ENCODE results near the gene VDR.

Gene VDR

DNA sequence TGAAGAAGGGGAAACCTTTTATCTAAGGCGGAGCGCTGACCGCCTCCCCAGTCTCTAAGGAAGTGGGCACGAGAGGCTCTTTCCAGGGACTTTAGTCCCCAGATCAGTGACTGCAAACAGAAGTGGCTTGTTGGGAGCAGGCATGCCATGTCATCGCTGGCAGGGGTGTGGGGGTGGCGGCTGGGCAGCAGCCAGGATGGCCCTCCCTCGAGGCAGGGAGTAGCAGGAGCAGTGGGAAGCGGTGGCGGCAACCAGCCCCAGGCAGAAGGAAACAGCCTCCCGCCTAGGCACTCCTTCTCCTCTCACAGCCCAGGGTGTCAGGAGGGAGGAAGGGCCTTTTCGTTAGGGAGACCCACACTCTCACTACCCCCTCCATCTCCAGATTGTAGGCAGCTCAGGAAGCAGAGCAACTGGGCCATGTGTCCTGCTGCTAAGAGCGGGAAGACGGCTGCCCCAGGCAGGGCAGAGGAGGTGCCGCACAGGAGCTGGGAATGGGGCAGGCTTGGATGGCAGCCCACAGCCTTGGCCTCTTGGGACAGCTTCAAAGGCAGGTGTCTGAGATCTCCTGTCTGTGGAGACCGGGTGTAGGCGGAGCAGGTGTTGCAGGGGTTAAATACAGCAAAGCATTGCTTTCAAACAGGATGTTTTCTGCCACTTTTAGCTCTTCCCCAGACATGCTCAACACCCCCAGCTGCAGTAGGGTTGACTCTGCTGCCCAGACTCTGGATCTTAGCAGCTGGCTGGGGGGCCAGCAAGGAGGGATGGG is 21.8 kb downstream of the VDR start:
- WGBS, result 87% methylated on average over 16 of the region's 16 CpGs
- peak overlapping the region; percentile 83 for H2BK120ac ChIP-seq (ENCODE audit: low read depth, low read length)
- no peak overlapping the region for H3K4me3 ChIP-seq (ENCODE audit: insufficient read depth in 1 of 2, low read depth in 1 of 2, low read length in 2 of 2)
- no peaks in the 10 kb centered on the region for H3K27me3 ChIP-seq (ENCODE audit: control insufficient read depth in 1 of 2, insufficient read depth in 1 of 2, low read length in 2 of 2)
- no peak overlapping the region for H3K27ac ChIP-seq (ENCODE audit: low read length, poor library complexity, severe bottlenecking)
- H2AFZ ChIP-seq (ENCODE audit: low read depth, low read length), result no peak overlapping the region
- H4K91ac ChIP-seq (ENCODE audit: low read length), result peak overlapping the region; percentile 98
- H2BK12ac ChIP-seq (ENCODE audit: low read length in 2 of 2), result peak overlapping the region; percentile 95 to 100
- no peaks in the 10 kb centered on the region for H3K79me1 ChIP-seq (replicated peaks; ENCODE audit: low read length, poor library complexity, severe bottlenecking)
- H3K9ac ChIP-seq (ENCODE audit: low read length), result no peak overlapping the region
- H3K18ac ChIP-seq (ENCODE audit: low read depth in 1 of 2, low read length in 2 of 2), result peak overlapping the region; percentile 89 to 98
- H3K4me2 ChIP-seq (ENCODE audit: low read length, poor library complexity, severe bottlenecking), result no peak overlapping the region
- H3K23ac ChIP-seq (ENCODE audit: low read length in 2 of 2), result peak overlapping the region in 1 of 2 experiments; percentile 66
- peak overlapping the region; percentile 90 for H4K8ac ChIP-seq (ENCODE audit: low read length)
- no peak overlapping the region for H2AK5ac ChIP-seq (ENCODE audit: low read length, severe bottlenecking)
- peak overlapping the region; percentile 45 to 88 for H3K4ac ChIP-seq (ENCODE audit: low read depth in 1 of 2, low read length in 2 of 2)
- H2BK15ac ChIP-seq (ENCODE audit: low read depth, poor library complexity, severe bottlenecking), result peak overlapping the region; percentile 64
- H3K14ac ChIP-seq (ENCODE audit: low read length in 2 of 2), result peak overlapping the region in 1 of 2 experiments; percentile 84
- H3K36me3 ChIP-seq (ENCODE audit: control insufficient read depth in 1 of 2, insufficient read depth in 2 of 2, low read depth in 1 of 2, low read length in 2 of 2), result peaks cover 0 to 17% of the 10 kb centered on the region in 2 experiments
- H3K4me1 ChIP-seq (ENCODE audit: control insufficient read depth, insufficient read depth, low read depth, low read length), result peaks cover 15% of the 10 kb centered on the region
- no peak overlapping the region for H2BK5ac ChIP-seq (ENCODE audit: low read depth, low read length, poor library complexity, severe bottlenecking)
- no peak for DNase-seq
- no peaks in the 10 kb centered on the region for H3K9me3 ChIP-seq (ENCODE audit: control insufficient read depth, low read length)

GRCh38 chr12:47881826-47882427 is 22.9 kb downstream of the VDR start:
- DNase-seq, result peak; percentile 99
- Histone ChIP-seq H2AK5ac (ENCODE audit: low read length, severe bottlenecking) (peak overlapping the region; percentile 15), H3K36me3 (ENCODE audit: control insufficient read depth in 1 of 2, insufficient read depth in 2 of 2, low read depth in 1 of 2, low read length in 2 of 2) (peaks cover 4 to 27% of the 10 kb centered on the region in 2 experiments)

DNA sequence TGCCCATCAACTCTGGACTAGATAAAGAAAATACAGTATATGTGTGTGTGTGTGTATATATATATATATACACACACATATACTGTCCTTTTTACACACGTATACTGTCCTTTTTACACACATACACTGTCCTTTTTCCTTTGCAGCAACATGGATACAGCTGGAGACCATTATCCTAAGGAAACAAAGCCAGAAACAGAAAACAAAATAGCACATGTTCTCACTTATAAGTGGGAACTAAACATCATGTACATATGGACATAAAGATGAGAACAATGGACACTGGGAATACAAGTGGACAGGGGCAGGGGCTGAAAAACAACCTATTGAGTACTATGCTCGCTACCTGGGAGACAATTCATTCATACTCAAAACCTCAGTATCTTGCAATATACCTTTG is 23.7 kb downstream of the VDR start:
- H3K79me1 ChIP-seq (replicated peaks; ENCODE audit: low read length, poor library complexity, severe bottlenecking), result no peaks in the 10 kb centered on the region
- no peak overlapping the region for H3K4me2 ChIP-seq (ENCODE audit: low read length, poor library complexity, severe bottlenecking)
- H4K91ac ChIP-seq (ENCODE audit: low read length), result no peak overlapping the region
- H3K27me3 ChIP-seq (ENCODE audit: control insufficient read depth in 1 of 2, insufficient read depth in 1 of 2, low read length in 2 of 2), result no peaks in the 10 kb centered on the region
- H3K23ac ChIP-seq (ENCODE audit: low read length in 2 of 2), result no peak overlapping the region
- peak overlapping the region in 1 of 2 experiments; percentile 46 for H3K4ac ChIP-seq (ENCODE audit: low read depth in 1 of 2, low read length in 2 of 2)
- H2BK15ac ChIP-seq (ENCODE audit: low read depth, poor library complexity, severe bottlenecking), result no peak overlapping the region
- H3K18ac ChIP-seq (ENCODE audit: low read depth in 1 of 2, low read length in 2 of 2), result peak overlapping the region in 1 of 2 experiments; percentile 60
- H3K4me3 ChIP-seq (ENCODE audit: insufficient read depth in 1 of 2, low read depth in 1 of 2, low read length in 2 of 2), result peak overlapping the region in 1 of 2 experiments; percentile 36
- no peak overlapping the region for H2BK12ac ChIP-seq (ENCODE audit: low read length in 2 of 2)
- H3K36me3 ChIP-seq (ENCODE audit: control insufficient read depth in 1 of 2, insufficient read depth in 2 of 2, low read depth in 1 of 2, low read length in 2 of 2), result peaks cover 4 to 36% of the 10 kb centered on the region in 2 experiments
- H2BK5ac ChIP-seq (ENCODE audit: low read depth, low read length, poor library complexity, severe bottlenecking), result no peak overlapping the region
- H3K4me1 ChIP-seq (ENCODE audit: control insufficient read depth, insufficient read depth, low read depth, low read length), result peaks cover 24% of the 10 kb centered on the region
- no peak overlapping the region for H2AFZ ChIP-seq (ENCODE audit: low read depth, low read length)
- no peak overlapping the region for H2AK5ac ChIP-seq (ENCODE audit: low read length, severe bottlenecking)
- H4K8ac ChIP-seq (ENCODE audit: low read length), result no peak overlapping the region
- H3K14ac ChIP-seq (ENCODE audit: low read length in 2 of 2), result no peak overlapping the region
- no peak overlapping the region for H3K27ac ChIP-seq (ENCODE audit: low read length, poor library complexity, severe bottlenecking)
- H3K9me3 ChIP-seq (ENCODE audit: control insufficient read depth, low read length), result no peaks in the 10 kb centered on the region
- no peak for DNase-seq
- no peak overlapping the region for H3K9ac ChIP-seq (ENCODE audit: low read length)
- no peak overlapping the region for H2BK120ac ChIP-seq (ENCODE audit: low read depth, low read length)
- WGBS, result 100% methylated on average over 2 of the region's 2 CpGs

More at GRCh38 chr12:47881826-47882427, 22.9 kb downstream of the VDR start:
- peak overlapping the region; percentile 65 to 70 for H3K4ac ChIP-seq (ENCODE audit: low read depth in 1 of 2, low read length in 2 of 2)
- peak overlapping the region; percentile 8 to 21 for H3K14ac ChIP-seq (ENCODE audit: low read length in 2 of 2)
- no peaks in the 10 kb centered on the region for H3K27me3 ChIP-seq (ENCODE audit: control insufficient read depth in 1 of 2, insufficient read depth in 1 of 2, low read length in 2 of 2)
- H3K18ac ChIP-seq (ENCODE audit: low read depth in 1 of 2, low read length in 2 of 2), result peak overlapping the region; percentile 76 to 92
- H3K4me2 ChIP-seq (ENCODE audit: low read length, poor library complexity, severe bottlenecking), result no peak overlapping the region
- H3K4me1 ChIP-seq (ENCODE audit: control insufficient read depth, insufficient read depth, low read depth, low read length), result peaks cover 19% of the 10 kb centered on the region
- H2BK15ac ChIP-seq (ENCODE audit: low read depth, poor library complexity, severe bottlenecking), result peak overlapping the region; percentile 6
- peak overlapping the region; percentile 69 for H3K9ac ChIP-seq (ENCODE audit: low read length)
- H3K9me3 ChIP-seq (ENCODE audit: control insufficient read depth, low read length), result no peaks in the 10 kb centered on the region
- H2AFZ ChIP-seq (ENCODE audit: low read depth, low read length), result no peak overlapping the region
- peak overlapping the region; percentile 98 for H4K91ac ChIP-seq (ENCODE audit: low read length)
- H3K27ac ChIP-seq (ENCODE audit: low read length, poor library complexity, severe bottlenecking), result no peak overlapping the region
- peak overlapping the region; percentile 83 for H2BK120ac ChIP-seq (ENCODE audit: low read depth, low read length)
- peak overlapping the region; percentile 67 to 69 for H2BK12ac ChIP-seq (ENCODE audit: low read length in 2 of 2)
- WGBS, result 14% methylated on average over 8 of the region's 8 CpGs
- H3K79me1 ChIP-seq (replicated peaks; ENCODE audit: low read length, poor library complexity, severe bottlenecking), result no peaks in the 10 kb centered on the region
- H2BK5ac ChIP-seq (ENCODE audit: low read depth, low read length, poor library complexity, severe bottlenecking), result no peak overlapping the region
- peak overlapping the region in 1 of 2 experiments; percentile 23 for H3K4me3 ChIP-seq (ENCODE audit: insufficient read depth in 1 of 2, low read depth in 1 of 2, low read length in 2 of 2)
- peak overlapping the region; percentile 76 for H4K8ac ChIP-seq (ENCODE audit: low read length)
- no peak overlapping the region for H3K23ac ChIP-seq (ENCODE audit: low read length in 2 of 2)

- peak overlapping the region; percentile 52 for H2BK120ac ChIP-seq (ENCODE audit: low read depth, low read length)
- peaks cover 24% of the 10 kb centered on the region for H3K4me1 ChIP-seq (ENCODE audit: control insufficient read depth, insufficient read depth, low read depth, low read length)
- no peak for DNase-seq
- peak overlapping the region; percentile 78 to 83 for H2BK12ac ChIP-seq (ENCODE audit: low read length in 2 of 2)
- H4K8ac ChIP-seq (ENCODE audit: low read length), result no peak overlapping the region
- H2BK5ac ChIP-seq (ENCODE audit: low read depth, low read length, poor library complexity, severe bottlenecking), result no peak overlapping the region
- peak overlapping the region; percentile 44 to 78 for H3K4ac ChIP-seq (ENCODE audit: low read depth in 1 of 2, low read length in 2 of 2)
- 95% methylated on average over 8 of the region's 10 CpGs for WGBS
- peaks cover 4 to 49% of the 10 kb centered on the region in 2 experiments for H3K36me3 ChIP-seq (ENCODE audit: control insufficient read depth in 1 of 2, insufficient read depth in 2 of 2, low read depth in 1 of 2, low read length in 2 of 2)
- no peak overlapping the region for H3K18ac ChIP-seq (ENCODE audit: low read depth in 1 of 2, low read length in 2 of 2)
- no peak overlapping the region for H2AFZ ChIP-seq (ENCODE audit: low read depth, low read length)
- no peaks in the 10 kb centered on the region for H3K27me3 ChIP-seq (ENCODE audit: control insufficient read depth in 1 of 2, insufficient read depth in 1 of 2, low read length in 2 of 2)
- no peak overlapping the region for H4K91ac ChIP-seq (ENCODE audit: low read length)
- no peak overlapping the region for H2BK15ac ChIP-seq (ENCODE audit: low read depth, poor library complexity, severe bottlenecking)
- H3K4me2 ChIP-seq (ENCODE audit: low read length, poor library complexity, severe bottlenecking), result no peak overlapping the region
- no peaks in the 10 kb centered on the region for H3K79me1 ChIP-seq (replicated peaks; ENCODE audit: low read length, poor library complexity, severe bottlenecking)
- H3K9ac ChIP-seq (ENCODE audit: low read length), result no peak overlapping the region
- no peak overlapping the region for H3K23ac ChIP-seq (ENCODE audit: low read length in 2 of 2)
- H3K14ac ChIP-seq (ENCODE audit: low read length in 2 of 2), result peak overlapping the region in 1 of 2 experiments; percentile 44
- no peak overlapping the region for H2AK5ac ChIP-seq (ENCODE audit: low read length, severe bottlenecking)
- no peak overlapping the region for H3K4me3 ChIP-seq (ENCODE audit: insufficient read depth in 1 of 2, low read depth in 1 of 2, low read length in 2 of 2)
- no peaks in the 10 kb centered on the region for H3K9me3 ChIP-seq (ENCODE audit: control insufficient read depth, low read length)
- H3K27ac ChIP-seq (ENCODE audit: low read length, poor library complexity, severe bottlenecking), result no peak overlapping the region
These were observed 25.8 kb downstream of the VDR start for GRCh38 chr12:47878918-47879481.
